ENCODE measurements around the gene JAM2.

JAM2 gene

GRCh38 chr21:25638660-25639550, at the start of gene JAM2:
JAM2 (plus strand) TSS chr21:25639258; CDS start chr21:25639822, 564 bp downstream.
- TF ChIP-seq MAX (IDR thresholded peaks at IDR 0.05; ENCODE audit: low read depth, low read length) (no peak), POLR2A (IDR thresholded peaks at IDR 0.05; ENCODE audit: extremely low read depth, insufficient read length) (no peak), CTCF (IDR thresholded peaks at IDR 0.05; ENCODE audit: low read depth, low read length) (no peak), MYC (IDR thresholded peaks at IDR 0.05; ENCODE audit: low read depth, low read length) (no peak)
- no peak within 1 kb of the TSS for H3K4me3 ChIP-seq (ENCODE audit: low read depth, low read length)
- no peak for DNase-seq (ENCODE audit: low read depth)

- H3K4me3 ChIP-seq (ENCODE audit: low read depth, low read length) = no peak overlapping the region
- TF ChIP-seq MAX (IDR thresholded peaks at IDR 0.05; ENCODE audit: low read depth, low read length) (no peak), POLR2A (IDR thresholded peaks at IDR 0.05; ENCODE audit: extremely low read depth, insufficient read length) (no peak), CTCF (IDR thresholded peaks at IDR 0.05; ENCODE audit: low read depth, low read length) (no peak), MYC (IDR thresholded peaks at IDR 0.05; ENCODE audit: low read depth, low read length) (no peak)
- DNase-seq (ENCODE audit: low read depth) = no peak
These were observed 49.2 kb upstream of the JAM2 start for GRCh38 chr21:25589887-25590286.

- TF ChIP-seq CTCF (IDR thresholded peaks at IDR 0.05; ENCODE audit: low read depth, low read length) (peak; percentile 45), MYC (IDR thresholded peaks at IDR 0.05; ENCODE audit: low read depth, low read length) (no peak), POLR2A (IDR thresholded peaks at IDR 0.05; ENCODE audit: extremely low read depth, insufficient read length) (peak; percentile 87), MAX (IDR thresholded peaks at IDR 0.05; ENCODE audit: low read depth, low read length) (no peak)
- DNase-seq (ENCODE audit: low read depth) = peak; percentile 90
These were observed 31.7 kb upstream of the JAM2 start, which contains the start of gene MRPL39 for GRCh38 chr21:25607151-25608043. MRPL39 (minus strand) TSS chr21:25607481; CDS start chr21:25607475, 6 bp downstream.

GRCh38 chr21:25608044-25608737, 30.9 kb upstream of the JAM2 start:
- H3K4me3 ChIP-seq (ENCODE audit: low read depth, low read length) = peak overlapping the region; percentile 89
- DNase-seq (ENCODE audit: low read depth) = peak; percentile 83
- TF ChIP-seq POLR2A (IDR thresholded peaks at IDR 0.05; ENCODE audit: extremely low read depth, insufficient read length) (no peak), CTCF (IDR thresholded peaks at IDR 0.05; ENCODE audit: low read depth, low read length) (peak; percentile 75), MAX (IDR thresholded peaks at IDR 0.05; ENCODE audit: low read depth, low read length) (0 out of 2 replicates have a peak, but pooled peaks have one; percentile 32), MYC (IDR thresholded peaks at IDR 0.05; ENCODE audit: low read depth, low read length) (no peak)

More at GRCh38 chr21:25607151-25608043, 31.7 kb upstream of the JAM2 start, which contains the start of gene MRPL39:
- peak within 1 kb of the TSS; percentile 89 for H3K4me3 ChIP-seq (ENCODE audit: low read depth, low read length)

- H3K4me3 ChIP-seq (ENCODE audit: low read depth, low read length) = no peak overlapping the region
These were observed 24.6 kb upstream of the JAM2 start for GRCh38 chr21:25614441-25614840.

More at GRCh38 chr21:25614441-25614840, 24.6 kb upstream of the JAM2 start:
- DNase-seq (ENCODE audit: low read depth) = no peak
- TF ChIP-seq MYC (IDR thresholded peaks at IDR 0.05; ENCODE audit: low read depth, low read length) (no peak), CTCF (IDR thresholded peaks at IDR 0.05; ENCODE audit: low read depth, low read length) (no peak), MAX (IDR thresholded peaks at IDR 0.05; ENCODE audit: low read depth, low read length) (no peak), POLR2A (IDR thresholded peaks at IDR 0.05; ENCODE audit: extremely low read depth, insufficient read length) (no peak)

Data from NB4 (cell line).